SKM-1 (cell line): ENCODE data around the gene NUTM1.

ENCODE experiments used
- DNase-seq: peaks from one replicate; lab custom pipeline; 2025; ENCODE audit not compliant: unreplicated experiment; lab: John Stamatoyannopoulos, UW

Gene NUTM1

GRCh38 chr15:34342737-34343575 is at the start of gene NUTM1, which contains the start of gene NOP10:
Gene NUTM1 (plus strand): TSS chr15:34343315. CDS start chr15:34343697, 382 bp downstream.
Gene NOP10 (minus strand): TSS chr15:34343136. CDS start chr15:34343073, 63 bp downstream.
- DNase-seq = peak; percentile 93

- no peak for DNase-seq
Measured at GRCh38 chr15:34297059-34297458, 46.1 kb upstream of the NUTM1 start.

- no peak for DNase-seq
Measured at GRCh38 chr15:34301058-34301457, 42.1 kb upstream of the NUTM1 start.

- no peak for DNase-seq
Measured at GRCh38 chr15:34304613-34305012, 38.5 kb upstream of the NUTM1 start.

GRCh38 chr15:34311563-34311962 is 31.6 kb upstream of the NUTM1 start:
- DNase-seq = no peak

- DNase-seq = no peak
Measured at GRCh38 chr15:34314491-34315490, 28.3 kb upstream of the NUTM1 start.

GRCh38 chr15:34318277-34319079 is 24.6 kb upstream of the NUTM1 start:
- DNase-seq = peak; percentile 34

- no peak for DNase-seq
Measured at GRCh38 chr15:34323217-34323616, 19.9 kb upstream of the NUTM1 start.

GRCh38 chr15:34324933-34325332 is 18.2 kb upstream of the NUTM1 start:
- no peak for DNase-seq

GRCh38 chr15:34325368-34325767 is 17.7 kb upstream of the NUTM1 start:
- DNase-seq = no peak

- no peak for DNase-seq
Measured at GRCh38 chr15:34327906-34328305, 15.2 kb upstream of the NUTM1 start.

- DNase-seq = no peak
Measured at GRCh38 chr15:34329006-34329405, 14.1 kb upstream of the NUTM1 start.

- DNase-seq = no peak
Measured at GRCh38 chr15:34330279-34330678, 12.8 kb upstream of the NUTM1 start.

- DNase-seq = no peak
Measured at GRCh38 chr15:34331809-34332208, 11.3 kb upstream of the NUTM1 start.

GRCh38 chr15:34332553-34333120 is 10.5 kb upstream of the NUTM1 start:
- DNase-seq = no peak

GRCh38 chr15:34334672-34335071 is 8.4 kb upstream of the NUTM1 start:
- no peak for DNase-seq

- peak; percentile 60 for DNase-seq
Measured at GRCh38 chr15:34335176-34336032, 7.7 kb upstream of the NUTM1 start.

GRCh38 chr15:34336231-34336990 is 6.7 kb upstream of the NUTM1 start:
- no peak for DNase-seq
